Measurements from ENCODE around the gene SPAAR.

Gene SPAAR

GRCh38 chr9:35948901-35949318, 39.6 kb downstream of the SPAAR start:
- DNase-seq (ENCODE audit: low read depth): no peak

DNA sequence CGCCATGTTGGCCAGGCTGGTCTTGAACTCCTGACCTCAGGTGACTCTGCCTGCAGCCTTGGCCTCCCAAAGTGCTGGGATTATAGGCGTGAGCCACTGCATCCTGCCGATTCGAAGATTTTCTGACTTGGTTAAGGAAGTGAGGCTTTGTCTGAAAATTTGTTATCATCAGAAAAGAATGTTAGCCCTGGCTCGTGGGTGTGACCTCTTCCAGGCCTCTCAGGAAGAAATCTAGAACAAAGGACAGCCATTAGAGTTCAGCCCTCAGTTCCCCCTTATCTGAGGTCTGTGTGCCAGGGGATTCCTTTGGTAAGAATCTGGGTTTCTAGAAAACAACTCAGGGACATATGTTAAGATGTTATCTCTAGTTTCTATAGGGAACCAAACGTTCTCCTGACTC, 42.4 kb downstream of the SPAAR start:
- DNase-seq (ENCODE audit: low read depth): peak; percentile 86

- DNase-seq (ENCODE audit: low read depth): peak; percentile 17
These were observed 43.4 kb downstream of the SPAAR start for GRCh38 chr9:35952526-35953191.

DNA sequence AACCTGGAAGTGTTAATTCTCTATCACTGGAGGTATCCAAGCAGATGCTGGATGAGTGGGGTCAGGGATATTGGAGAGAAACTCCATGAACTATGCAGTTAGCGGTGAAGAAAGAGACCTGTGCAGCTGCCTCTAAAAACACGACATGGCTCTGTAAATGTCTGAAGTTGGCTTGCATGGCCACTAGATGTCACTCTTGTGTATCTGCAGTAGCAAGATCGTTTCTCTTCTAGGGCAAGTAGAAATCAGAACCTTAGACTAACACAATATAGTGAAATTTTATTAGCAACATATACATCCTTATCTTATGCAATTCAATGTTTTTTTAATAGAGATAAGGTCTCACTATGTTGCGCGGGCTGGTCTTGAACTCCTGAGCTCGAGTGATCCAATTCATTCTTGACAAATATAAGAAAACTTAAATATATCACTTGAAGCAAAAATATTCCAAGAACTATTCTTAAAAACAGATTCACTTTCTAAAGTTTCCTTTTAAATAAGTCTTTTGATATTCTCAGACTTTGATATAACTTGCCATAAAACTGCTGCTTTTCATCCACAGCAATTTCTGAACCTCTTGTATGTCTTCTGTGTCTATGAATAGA, 45.8 kb downstream of the SPAAR start:
- peak; percentile 82 for DNase-seq (ENCODE audit: low read depth)

DNA sequence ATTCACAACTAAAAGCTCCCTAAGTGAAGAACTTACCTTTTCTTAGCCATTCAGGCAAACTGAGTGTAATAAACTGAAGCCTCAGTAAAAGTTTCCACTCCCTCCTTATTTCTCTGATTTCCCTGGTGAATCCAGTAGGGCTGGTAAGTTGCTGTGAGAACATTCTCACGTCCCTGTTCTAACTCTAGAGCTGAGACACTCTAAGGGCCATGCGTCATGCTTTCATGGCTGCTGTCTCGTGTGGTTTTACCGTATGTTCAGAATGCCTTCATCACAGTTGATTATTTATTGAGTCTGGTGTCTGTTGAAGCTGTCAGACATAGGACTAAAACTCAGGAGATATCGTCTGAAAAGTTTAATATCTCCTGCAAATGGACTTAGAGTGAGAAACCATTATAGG, 47.4 kb downstream of the SPAAR start:
- DNase-seq (ENCODE audit: low read depth): no peak

DNA sequence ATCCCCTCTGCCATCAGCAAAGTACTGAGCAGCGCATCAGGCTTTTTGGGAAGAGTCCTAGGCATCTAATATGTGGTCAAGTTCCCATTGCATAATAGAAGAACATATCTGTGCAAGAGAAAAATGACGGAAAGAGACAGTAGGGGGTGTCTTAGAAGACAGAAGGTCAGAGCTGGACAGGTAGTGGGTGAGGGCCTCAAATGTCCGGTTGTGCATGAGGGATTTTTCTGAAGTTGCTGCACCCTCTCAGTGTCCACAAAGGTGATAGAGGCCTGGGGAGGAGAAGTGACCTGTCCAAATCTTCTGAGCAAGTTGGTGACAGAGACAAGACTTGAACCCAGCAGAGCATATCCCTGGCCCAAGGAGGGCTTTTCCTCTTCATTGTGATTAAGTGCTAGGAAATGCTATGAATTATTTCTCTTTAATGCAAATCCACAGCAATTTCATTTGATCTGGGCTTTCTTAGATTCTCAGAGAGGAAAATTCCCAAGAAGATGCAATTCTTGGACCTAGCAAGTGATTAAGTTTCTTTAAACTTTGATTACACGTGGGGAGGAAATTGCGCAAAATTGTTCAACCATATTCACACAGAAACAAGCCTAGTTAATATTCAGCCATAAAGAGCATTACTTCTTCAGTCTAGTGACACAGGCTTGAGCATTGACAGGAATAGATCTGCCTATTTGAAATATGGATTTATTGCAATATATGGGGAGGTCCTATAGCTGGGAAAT, 49.0 kb downstream of the SPAAR start, which contains the start of gene OR2S2:
OR2S2 (minus strand) TSS at position 51 of the 734 bp plus-strand sequence. CDS start 56 bp downstream, outside the sequence.
- DNase-seq (ENCODE audit: low read depth): no peak

GRCh38 chr9:35960039-35960655, 50.9 kb downstream of the SPAAR start:
- DNase-seq (ENCODE audit: low read depth): peak; percentile 38
